ENCODE measurements around the gene RBM7. TPM values are rescaled to one million over a fixed set of nuclear protein-coding genes. Genes with fewer than 3 reads are reported as not detected.

The RBM7 gene
- total RNA-seq, 2 experiments from 2014 or later: 21.3 to 26.3 TPM

DNA sequence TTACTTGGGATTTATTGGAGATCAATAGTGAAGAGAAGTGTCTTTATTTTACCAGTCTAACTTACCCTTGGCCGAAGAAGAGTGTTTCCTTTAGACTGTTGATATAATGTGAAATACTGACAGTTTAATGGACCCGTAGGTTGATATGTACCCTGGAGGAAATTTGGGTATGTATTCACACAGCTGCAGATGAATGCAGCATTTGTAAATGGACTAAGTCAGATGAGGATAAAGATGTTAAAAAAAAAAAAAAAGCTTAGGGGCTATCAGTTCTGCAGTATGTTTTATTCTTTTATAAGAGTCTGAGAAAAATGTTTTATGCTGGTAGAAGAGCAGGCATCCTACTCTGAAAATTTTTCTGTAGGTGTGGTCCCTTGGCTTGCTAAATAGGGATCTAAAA lies 41.5 kb downstream of the RBM7 start:
- ChIA-PET POLR2A (interaction anchor here (1.0 to 1.6 kb wide), 2 partner anchors 14 to 48 kb away, joined by 3 to 4 read pairs; no protein-coding TSS in a partner anchor), CTCF (ENCODE audit: unreplicated experiment) (interaction anchor here (0.6 kb wide), 1 partner anchor 543 kb away, joined by 4 read pairs; no protein-coding TSS in a partner anchor)
- no peak overlapping the region for H2AFZ ChIP-seq (ENCODE audit: low read length)
- TF ChIP-seq CTCF (conservative IDR thresholded peaks at IDR 0.05; ENCODE audit: low read length): no peak
- no peak for TF ChIP-seq EZH2phosphoT487 (IDR thresholded peaks at IDR 0.05; ENCODE audit: borderline replicate concordance, low read depth, low read length)
- H3K9me2 ChIP-seq (ENCODE audit: insufficient read depth, low read length): 0 out of 2 replicates have a peak, but pooled peaks cover 3% of the 10 kb centered on the region
- H4K20me1 ChIP-seq (ENCODE audit: insufficient read depth, low read length): no peaks in the 10 kb centered on the region
- no TSS peak for BruUV-seq (replicated peaks)
- peaks cover 21% of the 10 kb centered on the region for H3K4me1 ChIP-seq (ENCODE audit: insufficient read depth, low read length, poor library complexity, severe bottlenecking)
- no peak overlapping the region for H3K4me2 ChIP-seq (ENCODE audit: low read length)
- DNase-seq (ENCODE audit: low spot score): no peak
- H3K79me2 ChIP-seq (ENCODE audit: insufficient read depth, low read depth, low read length): peaks cover 16% of the 10 kb centered on the region; the same call in 1 of the 2 replicates
- intact Hi-C loops (cut with micrococcal nuclease; ENCODE audit: unreplicated experiment): no loop called here
- no peaks in the 10 kb centered on the region for H3K9me3 ChIP-seq (ENCODE audit: low read length)
- H3K4me3 ChIP-seq (ENCODE audit: low read depth, low read length, poor library complexity, severe bottlenecking): no peak overlapping the region
- peaks cover 30% of the 10 kb centered on the region for H3K36me3 ChIP-seq (ENCODE audit: insufficient read depth, low read length)
- no peak overlapping the region for H3K27ac ChIP-seq (ENCODE audit: low read depth, low read length, poor library complexity, severe bottlenecking)

- peaks cover 16% of the 10 kb centered on the region; the same call in 1 of the 2 replicates for H3K79me2 ChIP-seq (ENCODE audit: insufficient read depth, low read depth, low read length)
Observed at GRCh38 chr11:114442536-114442935, 42.1 kb downstream of the RBM7 start.

More at GRCh38 chr11:114442536-114442935, 42.1 kb downstream of the RBM7 start:
- Histone ChIP-seq H3K4me2 (ENCODE audit: low read length) (no peak overlapping the region), H2AFZ (ENCODE audit: low read length) (no peak overlapping the region), H3K4me3 (ENCODE audit: low read depth, low read length, poor library complexity, severe bottlenecking) (no peak overlapping the region), H3K9me2 (ENCODE audit: insufficient read depth, low read length) (0 out of 2 replicates have a peak, but pooled peaks cover 3% of the 10 kb centered on the region), H3K36me3 (ENCODE audit: insufficient read depth, low read length) (peaks cover 30% of the 10 kb centered on the region), H3K4me1 (ENCODE audit: insufficient read depth, low read length, poor library complexity, severe bottlenecking) (peaks cover 21% of the 10 kb centered on the region), H3K9me3 (ENCODE audit: low read length) (no peaks in the 10 kb centered on the region), H4K20me1 (ENCODE audit: insufficient read depth, low read length) (no peaks in the 10 kb centered on the region), H3K27ac (ENCODE audit: low read depth, low read length, poor library complexity, severe bottlenecking) (no peak overlapping the region)
- BruUV-seq (replicated peaks): no TSS peak
- CTCF ChIA-PET (ENCODE audit: unreplicated experiment): interaction anchor here (0.6 kb wide), 1 partner anchor 543 kb away, joined by 4 read pairs; no protein-coding TSS in a partner anchor
- no peak for DNase-seq (ENCODE audit: low spot score)
- intact Hi-C loops (cut with micrococcal nuclease; ENCODE audit: unreplicated experiment): no loop called here
- POLR2A ChIA-PET: interaction anchor here (0.6 to 1.6 kb wide), 6 partner anchors 10 to 1172 kb away, joined by 3 to 6 read pairs (median 3); no protein-coding TSS in a partner anchor
- no peak for TF ChIP-seq CTCF (conservative IDR thresholded peaks at IDR 0.05; ENCODE audit: low read length)
- no peak for TF ChIP-seq EZH2phosphoT487 (IDR thresholded peaks at IDR 0.05; ENCODE audit: borderline replicate concordance, low read depth, low read length)

All from OCI-LY7 (cell line).